ENCODE data around the gene CLDN6.

CLDN6 gene

GRCh38 chr16:3022208-3022683, 4.3 kb upstream of the CLDN6 start:
- TF ChIP-seq CTCF (IDR thresholded peaks at IDR 0.05; ENCODE audit: low read depth, low read length, missing control alignments): no peak
- Histone ChIP-seq H3K36me3 (replicated peaks) (peaks cover 15% of the 10 kb centered on the region), H3K27ac (peak overlapping the region; percentile 97), H3K4me3 (ENCODE audit: low read depth, low read length) (peak overlapping the region; percentile 95), H3K27me3 (replicated peaks) (no peaks in the 10 kb centered on the region)
- DNase-seq: peak; percentile 93
- in situ Hi-C loops (cut with HindIII; ENCODE audit: low pct_ligation_motif_present, low sequenced_read_pairs): no loop called here

- H3K4me3 ChIP-seq (ENCODE audit: low read depth, low read length): peak overlapping the region; percentile 95
Measured at GRCh38 chr16:3021449-3022207, 3.6 kb upstream of the CLDN6 start.

GRCh38 chr16:3020604-3021448, 2.8 kb upstream of the CLDN6 start:
- Histone ChIP-seq H3K4me3 (ENCODE audit: low read depth, low read length) (peak overlapping the region; percentile 95), H3K36me3 (replicated peaks) (peaks cover 10% of the 10 kb centered on the region), H3K27ac (peak overlapping the region; percentile 97), H3K27me3 (replicated peaks) (no peaks in the 10 kb centered on the region)
- in situ Hi-C loops (cut with HindIII; ENCODE audit: low pct_ligation_motif_present, low sequenced_read_pairs): no loop called here
- no peak for TF ChIP-seq CTCF (IDR thresholded peaks at IDR 0.05; ENCODE audit: low read depth, low read length, missing control alignments)
- peak; percentile 78 for DNase-seq

More at GRCh38 chr16:3021449-3022207, 3.6 kb upstream of the CLDN6 start:
- Histone ChIP-seq H3K36me3 (replicated peaks) (peaks cover 10% of the 10 kb centered on the region), H3K27me3 (replicated peaks) (no peaks in the 10 kb centered on the region), H3K27ac (peak overlapping the region; percentile 97)
- peak; percentile 91 for DNase-seq
- in situ Hi-C loops (cut with HindIII; ENCODE audit: low pct_ligation_motif_present, low sequenced_read_pairs): no loop called here
- TF ChIP-seq CTCF (IDR thresholded peaks at IDR 0.05; ENCODE audit: low read depth, low read length, missing control alignments): peak; percentile 49

GRCh38 chr16:3020247-3020603, 2.2 kb upstream of the CLDN6 start, which contains the start of gene TNFRSF12A:
TSS of gene TNFRSF12A (plus strand) at chr16:3020368. CDS start at chr16:3020398, 30 bp downstream.
- peaks cover 10% of the 10 kb centered on the region for H3K36me3 ChIP-seq (replicated peaks)
- in situ Hi-C loops (cut with HindIII; ENCODE audit: low pct_ligation_motif_present, low sequenced_read_pairs): no loop called here
- TF ChIP-seq CTCF (IDR thresholded peaks at IDR 0.05; ENCODE audit: low read depth, low read length, missing control alignments): no peak
- peak; percentile 59 for DNase-seq
- peak within 1 kb of the TSS; percentile 97 for H3K27ac ChIP-seq
- H3K27me3 ChIP-seq (replicated peaks): no peaks in the 10 kb centered on the region
- H3K4me3 ChIP-seq (ENCODE audit: low read depth, low read length): peak within 1 kb of the TSS; percentile 95

- in situ Hi-C loops (cut with HindIII; ENCODE audit: low pct_ligation_motif_present, low sequenced_read_pairs): no loop called here
- TF ChIP-seq CTCF (IDR thresholded peaks at IDR 0.05; ENCODE audit: low read depth, low read length, missing control alignments): no peak
Measured at GRCh38 chr16:3019594-3020246, 1.7 kb upstream of the CLDN6 start.

More at GRCh38 chr16:3019594-3020246, 1.7 kb upstream of the CLDN6 start:
- Histone ChIP-seq H3K27me3 (replicated peaks) (no peaks in the 10 kb centered on the region), H3K27ac (no peak overlapping the region), H3K4me3 (ENCODE audit: low read depth, low read length) (peak overlapping the region; percentile 95), H3K36me3 (replicated peaks) (peaks cover 10% of the 10 kb centered on the region)
- no peak for DNase-seq
